Stimulated activated CD4-positive, alpha-beta T cell treated with anti-CD3 and anti-CD28 coated beads, Interleukin-1b, Interleukin-23, amount 100 ng/mL, for 1 hour (primary cell): Measurements from ENCODE around the gene ACVRL1.

Experiments
- DNase-seq, 2 donors: peaks; one replicate each; pipeline ENCODE4 v3.0.0-alpha.2; 2020; ENCODE audit warnings: low read depth in 2 of 2

ACVRL1 gene

DNA sequence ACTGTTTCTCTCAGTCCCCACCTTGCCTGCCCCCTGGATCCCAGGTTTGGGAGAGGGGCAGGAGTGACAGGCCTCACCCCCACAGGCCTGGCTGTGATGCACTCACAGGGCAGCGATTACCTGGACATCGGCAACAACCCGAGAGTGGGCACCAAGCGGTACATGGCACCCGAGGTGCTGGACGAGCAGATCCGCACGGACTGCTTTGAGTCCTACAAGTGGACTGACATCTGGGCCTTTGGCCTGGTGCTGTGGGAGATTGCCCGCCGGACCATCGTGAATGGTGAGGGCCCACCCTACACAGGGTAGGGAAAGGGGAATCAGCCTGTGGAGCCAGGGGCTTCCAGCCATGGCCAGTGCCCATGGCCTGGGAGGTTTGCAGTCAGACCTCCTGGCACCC is 8.6 kb downstream of the ACVRL1 start:
- no peak for DNase-seq

DNA sequence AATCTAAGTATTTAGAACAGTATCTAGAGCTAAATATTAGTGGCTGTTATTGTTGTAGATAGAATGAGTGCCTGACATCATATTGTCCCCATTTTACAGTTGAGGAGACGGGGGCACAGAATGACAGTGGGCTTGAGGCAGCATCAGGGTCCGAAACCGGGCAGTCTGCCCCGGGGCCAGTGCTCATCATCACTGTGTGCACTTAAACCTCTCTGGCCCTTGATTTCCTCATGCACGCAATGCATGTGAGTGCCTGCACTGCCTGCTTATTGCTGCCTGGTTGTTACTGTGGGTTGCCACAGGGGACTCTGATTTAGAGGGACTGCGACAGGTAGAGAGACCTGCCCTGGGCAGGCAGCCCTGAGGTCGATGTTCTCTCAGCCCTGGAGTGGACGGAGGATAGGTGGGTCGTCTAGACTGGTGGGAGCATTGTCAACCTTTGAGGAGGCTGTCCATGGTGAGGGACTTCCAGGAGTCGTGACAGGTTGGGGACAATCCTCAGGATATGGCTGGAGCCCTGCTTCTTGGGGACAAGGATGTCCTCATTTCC is 9.8 kb downstream of the ACVRL1 start:
- DNase-seq, result no peak

DNA sequence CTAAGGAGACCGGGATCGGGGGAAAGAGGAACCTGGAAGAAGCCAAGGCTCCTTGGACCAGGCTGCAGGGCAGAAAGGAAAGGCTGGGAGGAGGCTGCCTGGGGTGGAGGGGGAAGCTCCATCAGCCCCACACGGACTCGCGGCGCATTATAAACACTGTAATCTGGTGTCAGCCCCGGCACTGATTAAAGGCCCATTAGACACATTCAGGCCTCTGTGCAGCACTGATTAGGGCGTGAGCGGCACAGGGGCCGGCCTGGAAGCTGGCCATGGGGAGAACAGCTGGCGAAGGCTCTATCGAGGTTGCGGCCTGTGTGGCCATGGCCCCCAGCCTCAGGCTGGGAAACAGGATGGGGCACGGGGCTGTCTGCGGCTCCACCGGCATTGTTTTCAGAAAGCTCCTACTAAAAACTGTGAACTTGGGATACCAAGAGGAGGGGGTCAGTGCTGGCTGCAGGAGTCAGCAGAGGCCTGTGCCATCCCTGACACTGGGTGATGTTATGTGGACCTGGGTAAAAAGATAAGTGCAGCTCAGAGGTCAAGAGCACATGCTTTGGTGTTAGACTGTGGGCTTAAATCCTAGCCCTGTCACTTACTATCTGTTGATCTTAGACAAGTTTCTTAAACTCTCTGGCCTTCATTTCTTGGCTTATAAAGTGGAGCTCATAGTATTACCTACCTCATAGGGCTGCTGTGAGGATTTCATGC is 10.6 kb downstream of the ACVRL1 start:
- no peak for DNase-seq

DNA sequence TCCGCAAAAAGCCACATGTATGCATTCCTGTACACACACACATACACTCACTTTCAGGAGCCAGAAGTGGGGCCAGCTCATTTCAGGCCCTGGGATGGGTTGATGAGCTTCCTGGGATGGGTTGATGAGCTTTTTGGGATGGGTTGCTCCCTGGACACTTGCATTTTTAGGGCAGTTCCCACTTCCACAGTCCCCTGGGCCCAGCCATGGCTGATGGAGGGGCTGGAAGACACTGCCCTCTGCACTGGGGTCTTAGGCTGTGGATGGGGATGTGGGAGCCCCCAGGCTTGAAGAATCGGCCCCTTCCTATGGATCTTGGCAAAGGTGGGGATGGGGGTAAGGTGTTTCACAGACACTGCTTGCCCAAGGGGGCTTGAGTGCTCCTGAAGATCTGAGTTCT is 12.7 kb downstream of the ACVRL1 start:
- DNase-seq, result no peak

DNA sequence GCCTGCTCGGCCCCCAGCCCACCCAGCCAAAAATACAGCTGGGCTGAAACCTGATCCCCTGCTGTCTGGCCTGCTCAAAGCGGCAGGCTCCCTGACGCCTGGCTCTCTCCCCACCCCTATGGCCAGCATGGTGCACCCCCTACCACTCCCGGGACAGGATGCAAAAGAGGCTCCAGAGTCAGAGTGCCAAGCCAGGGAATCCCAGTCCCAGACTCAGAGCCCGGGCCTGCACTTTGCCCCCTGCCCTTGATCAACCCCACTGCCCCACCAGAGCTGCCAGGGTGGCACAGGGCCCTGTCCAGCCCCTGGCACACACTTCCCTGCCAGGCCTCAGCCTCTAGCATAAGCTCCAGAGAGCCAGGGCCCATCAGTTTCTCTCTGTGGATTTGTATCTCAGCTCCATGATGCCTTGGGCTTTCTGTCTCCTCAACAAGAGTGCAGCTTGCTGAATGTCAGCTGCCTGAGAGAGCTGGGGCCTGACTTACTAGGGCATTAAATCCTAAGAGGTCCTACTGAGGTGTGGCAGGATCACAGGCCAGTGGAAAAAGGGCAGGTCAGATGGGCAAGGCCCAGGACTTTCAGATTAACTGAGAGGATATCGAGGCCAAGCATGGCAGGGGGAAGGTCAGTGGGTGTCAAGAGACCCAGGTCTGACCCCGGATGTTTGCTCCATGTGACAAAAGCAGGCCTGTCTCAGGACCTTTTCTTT is 13.9 kb downstream of the ACVRL1 start:
- no peak for DNase-seq

DNA sequence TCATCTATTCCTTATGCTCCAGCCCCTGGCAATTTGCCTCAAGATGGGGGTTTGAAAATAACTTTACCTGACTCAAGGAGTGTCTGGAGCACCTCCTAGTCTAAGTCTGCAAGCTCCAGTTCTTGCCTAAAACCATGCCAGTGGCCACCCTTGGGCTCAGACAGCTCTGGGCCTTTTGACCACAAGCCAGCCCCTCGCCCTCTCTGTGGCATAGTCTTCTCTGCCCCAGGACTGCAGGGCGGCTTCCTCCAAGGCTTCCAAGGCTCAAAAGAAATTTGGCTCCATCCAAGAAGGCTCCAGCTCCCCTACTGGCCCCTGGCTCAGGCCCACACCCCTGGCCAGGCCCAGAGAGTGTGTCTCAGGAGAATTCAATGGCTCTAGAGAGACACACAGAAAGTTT is 14.8 kb downstream of the ACVRL1 start:
- no peak for DNase-seq

DNA sequence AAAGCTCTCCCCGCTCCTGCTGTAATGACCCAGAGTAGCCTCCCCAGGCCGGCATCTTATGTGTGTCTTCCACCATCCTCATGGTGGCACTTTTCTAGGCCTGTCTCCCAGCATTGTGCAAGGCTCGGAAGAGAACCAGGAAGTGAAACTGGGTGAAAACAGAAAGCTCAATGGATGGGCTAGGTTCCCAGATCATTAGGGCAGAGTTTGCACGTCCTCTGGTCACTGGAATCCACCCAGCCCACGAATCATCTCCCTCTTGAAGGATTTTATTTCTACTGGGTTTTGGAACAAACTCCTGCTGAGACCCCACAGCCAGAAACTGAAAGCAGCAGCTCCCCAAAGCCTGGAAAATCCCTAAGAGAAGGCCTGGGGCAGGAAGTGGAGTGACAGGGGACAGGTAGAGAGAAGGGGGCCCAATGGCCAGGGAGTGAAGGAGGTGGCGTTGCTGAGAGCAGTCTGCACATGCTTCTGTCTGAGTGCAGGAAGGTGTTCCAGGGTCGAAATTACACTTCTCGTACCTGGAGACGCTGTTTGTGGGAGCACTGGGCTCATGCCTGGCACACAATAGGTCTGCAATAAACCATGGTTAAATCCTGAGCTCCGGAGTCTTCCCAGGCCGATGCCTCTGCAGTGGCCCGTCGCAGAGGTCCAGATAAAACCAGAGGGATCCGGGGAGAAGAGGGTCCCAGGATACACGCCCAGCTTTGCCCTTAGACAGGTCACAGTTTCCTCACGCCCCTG is 15.6 kb downstream of the ACVRL1 start:
- DNase-seq, result no peak

DNA sequence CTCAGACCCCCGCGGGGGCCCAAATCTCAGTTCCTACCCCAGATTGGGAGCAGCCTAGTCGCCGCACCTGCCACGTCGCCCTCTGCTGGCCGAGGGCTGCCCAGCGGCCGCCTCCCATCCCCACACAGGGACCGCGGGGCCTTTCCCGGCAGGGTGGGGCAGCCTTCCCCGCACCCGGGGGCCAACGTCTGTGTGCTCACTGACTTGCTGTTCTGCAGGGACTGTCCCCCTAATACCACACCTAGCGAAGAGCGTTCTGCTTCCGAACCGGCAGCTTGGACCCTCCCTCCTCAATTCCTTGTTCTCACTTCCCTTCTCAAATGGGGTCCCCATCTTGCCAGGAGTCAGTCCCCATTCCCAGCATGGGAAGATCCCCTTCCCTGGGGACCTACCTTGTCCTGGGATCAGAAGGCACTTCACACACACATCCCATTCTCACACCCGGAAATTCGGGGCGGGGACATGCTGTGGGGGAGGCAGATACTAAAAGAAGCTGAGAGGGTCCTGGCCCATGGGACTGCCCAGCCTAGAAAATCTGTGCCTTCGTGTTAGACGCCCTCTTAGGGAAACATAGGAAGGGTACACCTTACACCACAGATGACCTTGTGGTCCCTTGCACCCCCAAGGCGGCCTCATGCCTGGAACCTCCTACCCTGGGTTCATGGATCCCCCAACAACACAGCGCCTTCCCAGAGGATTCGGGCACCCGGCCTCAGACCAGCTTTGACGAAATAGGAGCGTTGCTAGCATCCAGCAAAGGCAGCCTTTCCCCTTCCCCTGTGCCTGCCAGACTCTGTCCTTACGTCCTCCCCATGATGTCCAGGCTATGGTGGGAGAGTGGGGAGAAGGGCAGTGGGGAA is 16.4 kb downstream of the ACVRL1 start:
- peak; percentile 9 to 43 for DNase-seq

DNA sequence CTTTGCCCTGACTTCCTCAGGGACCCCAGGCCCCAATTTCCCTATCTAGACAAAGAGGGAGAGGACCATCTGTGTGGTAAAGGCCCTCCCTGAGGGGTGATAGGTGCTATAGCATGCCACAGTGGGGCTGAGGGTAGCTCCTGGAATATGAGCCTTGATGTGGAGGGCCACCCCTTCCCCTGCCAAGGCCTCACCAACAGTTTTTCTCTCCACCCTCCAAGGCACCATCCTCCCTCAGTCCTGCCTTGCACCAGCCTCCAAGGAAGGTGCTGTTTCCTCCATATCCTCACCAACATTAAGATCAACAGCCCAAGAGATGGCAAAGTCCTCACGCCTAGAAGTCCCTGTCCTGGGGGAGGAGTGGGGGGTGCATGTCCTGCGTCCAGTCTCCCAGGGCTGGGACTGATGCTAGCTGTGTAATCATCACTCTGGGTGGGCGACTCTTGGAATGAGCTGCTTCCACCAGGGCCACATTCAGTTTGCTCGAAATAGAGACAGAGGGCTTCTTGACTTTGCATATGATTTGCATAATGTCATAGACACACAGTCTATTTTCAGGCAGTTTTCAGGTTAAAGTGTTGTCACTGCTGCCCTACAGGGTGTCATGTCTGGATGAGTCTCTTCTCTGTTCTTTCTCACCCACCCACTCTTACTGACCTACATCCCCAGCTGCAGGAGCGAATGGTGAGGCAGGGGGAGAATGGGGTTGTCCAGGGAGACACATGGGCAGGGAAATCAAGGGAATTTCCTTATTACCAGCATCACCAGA is 17.4 kb downstream of the ACVRL1 start:
- no peak for DNase-seq

DNA sequence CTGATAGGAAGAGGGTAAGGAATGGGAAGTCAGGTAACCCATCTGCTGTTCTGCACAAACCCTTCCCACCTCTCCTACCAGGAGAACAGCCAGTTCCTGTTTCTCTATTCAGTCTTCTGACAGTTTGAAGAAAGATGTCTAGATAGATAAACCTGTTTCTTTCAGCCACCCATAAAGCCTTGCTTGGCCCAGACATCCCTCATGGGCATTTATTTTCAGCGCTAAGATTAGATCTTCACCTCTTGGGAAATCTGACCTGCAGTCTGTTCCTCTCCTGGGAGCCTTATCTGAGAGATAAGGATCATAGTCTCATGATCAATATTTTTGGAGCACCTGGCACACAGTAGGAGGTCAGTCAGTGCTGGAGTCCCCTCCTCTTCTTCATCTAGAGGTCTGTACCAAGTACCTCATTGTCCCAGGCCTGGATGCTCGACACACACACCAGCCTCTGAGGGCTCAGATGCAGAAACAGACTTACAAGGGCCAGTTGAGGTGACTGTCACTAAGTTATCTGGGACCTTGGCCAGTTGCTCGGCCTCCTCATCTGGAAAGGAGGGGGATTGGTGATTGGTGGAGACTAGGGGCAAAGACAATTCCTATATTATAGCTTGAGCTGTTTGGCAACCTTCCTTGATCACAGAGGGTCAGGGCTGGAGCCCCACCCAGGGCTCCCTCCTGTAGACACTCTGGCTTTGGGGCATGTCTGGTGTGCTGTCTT is 18.2 kb downstream of the ACVRL1 start:
- no peak for DNase-seq

DNA sequence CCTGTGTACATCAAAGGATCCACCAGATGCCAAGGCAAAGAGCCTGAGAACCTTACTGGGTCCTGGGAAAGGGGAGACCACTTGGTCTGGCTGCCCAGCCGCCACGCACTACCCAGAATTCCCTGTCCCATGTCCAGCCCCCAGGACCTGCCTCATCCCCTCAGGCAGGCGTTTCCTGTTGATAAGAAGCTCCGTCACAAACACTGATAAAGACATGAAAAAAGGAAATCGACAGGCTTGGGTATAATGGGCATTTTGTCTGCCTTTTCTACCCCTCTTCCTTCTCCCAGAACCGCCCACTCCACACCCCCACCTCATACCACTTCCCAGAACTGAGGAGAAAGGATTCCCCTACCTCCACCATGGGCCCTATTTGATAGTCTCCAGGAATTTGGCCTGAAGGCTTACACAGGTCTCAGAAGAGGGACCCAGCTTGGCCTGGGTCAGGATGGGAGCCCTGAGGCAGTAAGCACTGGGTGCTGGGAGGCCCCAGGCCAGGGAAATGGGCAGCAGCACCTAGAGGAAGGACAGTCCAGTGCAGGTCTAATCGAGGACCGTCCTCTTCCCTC is 18.8 kb downstream of the ACVRL1 start:
- no peak for DNase-seq

DNA sequence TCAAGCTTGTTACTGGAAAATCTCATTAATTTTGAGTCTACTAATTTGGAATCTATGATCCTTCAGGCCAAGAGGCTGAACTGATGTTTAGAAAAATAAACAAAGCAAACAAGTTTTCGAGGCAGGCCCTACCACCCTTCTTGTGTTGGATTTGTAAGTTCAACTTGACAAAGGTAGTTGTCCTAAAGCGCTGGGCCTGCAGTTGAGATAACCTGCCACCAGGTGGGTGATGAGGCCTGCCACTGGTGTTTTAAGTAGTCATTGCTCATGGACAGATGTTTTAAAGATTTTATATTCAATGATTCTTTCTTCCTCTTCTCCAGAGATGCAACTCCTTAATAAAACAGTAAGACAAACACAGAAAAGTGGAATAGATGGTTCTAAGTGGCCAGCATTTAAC is 19.4 kb downstream of the ACVRL1 start:
- peak in 1 of 2 donors; percentile 35 for DNase-seq

DNA sequence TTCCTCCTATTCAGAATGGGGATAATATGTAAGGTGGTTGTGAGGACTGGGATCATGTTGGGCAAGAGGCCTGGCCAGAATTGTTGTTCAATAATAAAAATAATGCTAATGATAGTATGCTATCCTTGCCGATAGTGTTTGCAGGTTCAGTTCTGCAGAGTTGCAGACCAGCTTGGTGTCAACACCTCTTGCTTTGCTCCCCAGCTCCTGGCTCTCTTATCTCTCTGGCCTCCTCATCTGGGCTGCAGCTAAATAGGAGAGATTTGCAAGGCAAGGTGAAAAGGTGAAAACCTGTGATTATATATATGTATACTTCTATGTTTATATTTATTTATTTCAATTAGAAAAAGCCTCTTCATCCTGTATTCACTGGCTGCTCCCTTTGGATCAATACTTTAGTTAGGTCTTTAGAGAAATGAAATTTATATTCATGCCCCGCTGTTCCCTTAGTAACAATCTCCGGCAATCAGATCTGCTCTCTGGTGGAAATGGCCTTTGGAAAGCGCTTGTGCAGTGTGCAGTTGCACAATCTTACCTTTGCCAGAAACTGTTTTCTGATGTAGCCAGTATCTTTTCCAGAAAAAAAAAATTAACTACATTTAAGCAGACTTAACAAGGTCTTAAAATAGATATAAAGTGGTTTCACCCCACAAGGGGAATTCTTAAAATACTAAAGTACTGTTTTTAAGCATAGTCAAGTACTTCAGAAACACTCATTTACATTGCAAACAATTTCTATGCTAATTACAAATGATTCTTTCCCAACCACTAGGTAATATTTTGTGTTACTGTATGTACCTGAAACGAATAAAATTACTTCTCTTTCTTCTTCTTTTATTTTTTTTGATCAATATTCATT is 25.1 kb downstream of the ACVRL1 start:
- no peak for DNase-seq

DNA sequence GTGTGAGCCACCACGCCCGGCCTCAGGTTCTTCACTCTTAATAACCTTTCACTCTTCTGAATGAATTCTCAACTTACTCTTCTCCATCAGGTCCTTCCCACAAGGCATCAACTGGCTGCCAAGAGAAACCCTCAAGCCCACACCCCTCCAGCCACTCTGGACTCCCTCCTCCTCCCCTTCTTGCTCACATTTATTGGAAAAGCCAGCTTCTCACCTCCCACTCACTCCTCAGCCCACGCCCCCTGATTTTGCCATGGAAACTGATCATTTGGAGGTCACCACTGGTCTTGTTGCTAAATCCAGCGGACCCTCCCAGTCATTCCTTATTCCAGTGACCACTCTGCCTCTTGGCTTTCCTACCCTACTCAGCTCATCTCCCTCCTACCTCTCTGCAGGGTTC is 26.8 kb downstream of the ACVRL1 start:
- DNase-seq, result no peak

DNA sequence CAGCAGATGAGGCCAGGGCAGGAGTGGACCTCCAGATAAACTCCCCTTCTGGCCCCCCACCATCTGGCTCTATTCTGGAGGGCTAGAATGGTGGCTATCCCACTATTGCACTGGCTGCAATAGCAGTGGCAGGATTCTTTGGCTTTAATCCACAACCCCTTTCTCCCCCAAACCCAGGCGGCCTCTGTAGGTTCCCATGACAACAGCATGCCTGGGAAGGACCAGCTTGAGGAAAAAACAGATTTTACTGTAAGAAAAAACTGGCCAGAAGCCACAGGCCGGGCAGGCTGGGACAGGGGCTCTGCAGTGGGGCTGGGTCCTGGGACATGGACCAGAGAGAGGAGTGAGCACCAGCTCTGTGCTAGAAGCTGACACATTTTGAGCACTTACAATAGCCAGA is 30.6 kb downstream of the ACVRL1 start:
- DNase-seq, result no peak

DNA sequence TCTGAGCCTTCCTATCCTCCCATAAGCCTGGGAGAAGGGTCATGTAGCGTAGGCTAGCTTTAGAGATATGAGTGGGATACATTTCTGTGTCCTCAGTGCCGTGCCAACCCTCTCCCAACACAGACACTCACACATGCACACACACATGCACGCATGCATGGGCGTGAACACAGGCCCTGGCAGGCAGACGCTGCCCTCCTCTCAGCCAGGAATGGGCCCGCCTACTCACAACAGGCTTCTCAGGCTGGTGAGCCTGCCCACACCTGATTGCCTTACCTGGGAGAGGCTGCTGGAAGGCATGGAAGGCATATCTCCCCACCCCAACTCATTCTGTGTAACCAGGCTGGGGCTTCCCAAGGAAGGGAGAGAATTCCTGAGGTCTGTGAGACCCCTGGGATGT is 31.4 kb downstream of the ACVRL1 start:
- DNase-seq, result no peak

DNA sequence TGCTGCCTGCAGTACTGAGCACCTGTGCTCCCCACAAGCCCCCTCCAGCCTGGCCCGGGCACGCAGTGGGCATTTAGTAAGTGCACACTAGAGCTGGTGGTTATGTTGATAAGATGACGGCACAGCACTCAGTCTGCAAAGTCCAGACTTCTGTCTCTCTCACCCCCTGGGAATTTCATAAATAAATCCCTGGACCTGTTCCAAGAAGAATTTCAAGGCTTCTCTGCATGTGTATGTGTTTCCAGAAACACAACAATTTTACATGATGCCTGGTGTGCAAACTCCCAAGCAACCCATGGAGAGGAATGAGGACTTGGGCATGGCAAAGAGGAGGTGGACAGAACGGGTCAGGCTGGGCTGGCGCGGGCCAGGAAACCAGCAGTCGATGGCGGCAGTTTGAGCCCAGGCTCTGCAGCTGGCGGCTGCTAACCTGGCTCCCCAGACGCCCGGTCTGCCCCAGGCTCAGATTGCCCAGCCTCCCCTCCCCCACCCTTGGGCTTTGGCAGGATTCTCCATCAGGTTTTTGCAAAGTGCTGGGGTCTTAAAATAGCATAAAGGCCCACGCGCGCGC is 33.8 kb downstream of the ACVRL1 start:
- no peak for DNase-seq

DNA sequence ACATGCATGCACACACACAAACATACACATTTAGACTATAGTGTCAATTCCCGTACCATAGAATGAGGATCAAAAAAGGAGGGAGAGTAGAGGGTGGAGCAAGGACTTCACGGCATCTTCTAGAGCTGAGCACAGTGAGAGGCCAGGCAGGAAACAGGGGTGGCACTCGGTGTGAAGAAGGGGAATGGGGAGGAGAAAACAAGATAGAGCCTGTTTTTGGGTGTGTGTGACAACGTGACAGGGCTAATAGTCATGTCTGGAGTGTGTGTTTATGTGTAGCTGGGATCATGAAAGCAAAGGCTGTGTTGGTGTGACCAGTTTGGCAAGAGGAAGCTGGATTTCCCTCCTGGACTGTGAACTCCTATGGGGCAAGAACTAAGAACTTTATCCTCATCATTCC is 34.3 kb downstream of the ACVRL1 start:
- no peak for DNase-seq

DNA sequence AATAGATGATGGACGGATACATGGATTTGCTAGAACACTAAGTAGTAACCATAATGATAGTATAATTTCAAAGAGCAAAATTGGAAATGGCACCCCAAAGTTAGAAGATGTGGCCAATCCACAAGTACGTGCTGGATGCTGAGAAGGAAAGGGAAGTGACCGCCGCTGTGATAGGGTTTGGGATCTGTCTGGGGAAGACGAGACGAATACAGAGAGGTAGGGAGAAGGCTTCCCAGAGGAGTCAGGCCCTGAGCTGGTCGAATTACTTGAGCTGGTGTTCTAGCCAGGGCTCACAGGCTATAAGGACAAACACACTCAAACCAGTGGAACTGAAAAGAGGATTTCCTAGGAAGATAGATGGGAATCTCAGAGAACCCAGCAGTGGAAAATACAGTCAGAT is 34.8 kb downstream of the ACVRL1 start:
- no peak for DNase-seq
